ENCODE results near the gene COX4I1.

The COX4I1 gene

DNA sequence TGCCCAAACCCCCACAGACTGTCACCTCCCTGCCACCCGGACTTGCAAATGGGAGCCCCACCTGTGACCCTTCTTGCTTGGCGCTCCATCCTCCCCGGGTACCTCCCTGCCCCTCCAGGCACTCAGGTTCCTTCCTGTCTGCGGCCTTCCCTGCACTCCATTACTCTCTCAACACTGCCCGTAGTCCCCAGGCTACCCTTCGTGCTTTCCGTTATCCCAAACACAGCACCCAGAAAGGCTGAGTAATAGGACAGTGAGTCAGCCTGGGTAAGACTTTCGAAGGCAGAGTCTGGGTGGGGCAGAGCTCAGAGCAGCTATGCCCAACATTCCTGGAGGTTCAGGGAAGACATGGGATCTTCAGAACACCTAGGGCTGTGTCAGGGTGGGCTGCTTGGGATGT, 32.0 kb upstream of the COX4I1 start:
- no peak for DNase-seq (ENCODE audit: low read depth)

DNA sequence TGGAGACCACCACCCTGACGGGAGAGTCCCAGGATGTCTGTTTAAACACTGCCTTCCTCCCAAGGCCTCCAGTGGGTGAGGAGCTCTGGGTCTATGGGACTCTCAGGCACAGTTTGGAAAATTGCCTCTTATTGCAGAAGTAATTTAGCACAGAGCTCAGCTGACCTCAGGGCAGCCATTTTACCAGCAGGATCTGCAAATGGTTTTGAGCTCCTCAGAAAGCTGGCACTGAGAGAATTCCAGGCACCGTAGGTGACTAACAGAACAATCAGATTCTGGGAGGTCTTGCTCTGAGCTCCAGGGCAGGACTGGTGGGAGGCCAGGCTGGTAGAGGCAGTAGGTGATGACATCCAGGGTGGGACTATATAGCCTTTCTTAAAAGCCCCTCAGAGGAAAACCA, 31.3 kb upstream of the COX4I1 start:
- no peak for DNase-seq (ENCODE audit: low read depth)

DNA sequence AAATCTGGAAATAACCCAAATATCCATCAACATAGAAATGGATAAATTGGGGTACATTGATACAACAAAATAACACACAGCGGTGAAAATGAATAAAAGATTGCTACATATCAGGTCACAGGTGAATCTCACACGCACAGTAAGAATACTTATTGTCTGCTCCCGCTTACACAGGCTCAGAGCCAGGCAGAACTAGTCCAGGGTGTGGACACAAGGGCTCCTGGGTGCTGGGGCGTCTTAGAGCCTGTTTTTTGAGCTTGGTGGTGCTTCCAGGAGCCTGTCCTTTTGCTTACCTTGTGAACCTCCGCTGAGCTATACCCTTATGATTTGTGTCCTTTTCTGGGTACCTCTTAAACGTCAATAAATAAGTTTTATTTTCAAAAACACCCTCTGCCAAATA, 28.8 kb upstream of the COX4I1 start:
- no peak for DNase-seq (ENCODE audit: low read depth)

DNA sequence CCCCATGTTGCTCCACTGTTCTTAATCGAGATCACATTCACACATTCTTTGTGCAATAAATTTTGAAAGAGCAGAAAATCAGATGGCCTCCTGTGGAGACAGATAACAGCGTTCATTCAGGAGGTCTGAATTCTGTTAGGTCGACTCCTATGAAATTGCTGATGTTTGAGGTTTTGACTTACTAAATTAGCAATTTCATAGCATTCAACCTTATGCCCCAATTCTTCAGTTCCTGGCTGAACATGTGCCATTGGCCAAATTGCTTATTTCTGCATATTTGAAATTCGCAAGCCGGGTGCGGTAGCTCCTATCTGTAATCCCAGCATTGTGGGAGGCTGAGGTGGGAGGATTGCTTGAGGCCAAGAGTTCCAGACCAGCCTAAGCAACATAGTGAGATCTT, 26.5 kb upstream of the COX4I1 start:
- no peak for DNase-seq (ENCODE audit: low read depth)

DNA sequence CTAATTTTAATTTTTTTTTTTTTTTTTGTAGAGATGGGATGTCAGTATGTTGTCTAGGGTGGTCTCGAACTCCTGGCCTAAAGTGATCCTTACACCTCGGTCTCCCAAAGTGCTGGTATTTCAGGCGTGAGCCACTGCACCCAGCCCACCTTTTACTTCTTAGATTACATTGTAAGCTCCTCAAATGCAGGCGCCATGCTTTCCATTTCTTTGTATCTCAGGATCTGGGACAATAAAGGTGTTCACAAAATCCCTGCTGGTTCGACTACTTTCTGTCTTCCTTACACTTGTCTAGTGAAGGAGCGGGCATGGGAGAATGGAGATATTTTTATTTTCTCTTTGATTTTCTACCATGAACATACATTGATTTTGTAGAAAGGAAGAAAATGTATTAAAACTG, 25.4 kb upstream of the COX4I1 start:
- DNase-seq (ENCODE audit: low read depth), result no peak

DNA sequence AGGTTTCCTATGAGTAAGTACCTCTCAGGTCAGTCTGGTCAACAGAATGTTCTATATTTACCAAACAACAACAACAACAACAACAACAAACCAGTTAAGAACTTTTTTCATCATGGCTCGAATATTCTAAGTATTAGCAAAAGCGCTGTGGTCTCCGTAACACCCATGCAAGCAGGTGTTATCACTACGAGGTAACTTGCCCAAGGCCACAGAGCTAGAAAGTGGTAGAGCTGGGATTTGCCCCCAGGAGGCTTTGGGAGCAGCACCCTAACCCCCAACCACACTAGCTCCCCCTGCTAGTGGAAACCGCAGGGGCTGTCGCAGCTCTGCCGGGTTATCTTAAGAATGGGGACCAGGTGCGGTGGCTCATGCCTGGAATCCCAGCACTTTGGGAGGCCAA, 24.7 kb upstream of the COX4I1 start:
- no peak for DNase-seq (ENCODE audit: low read depth)

DNA sequence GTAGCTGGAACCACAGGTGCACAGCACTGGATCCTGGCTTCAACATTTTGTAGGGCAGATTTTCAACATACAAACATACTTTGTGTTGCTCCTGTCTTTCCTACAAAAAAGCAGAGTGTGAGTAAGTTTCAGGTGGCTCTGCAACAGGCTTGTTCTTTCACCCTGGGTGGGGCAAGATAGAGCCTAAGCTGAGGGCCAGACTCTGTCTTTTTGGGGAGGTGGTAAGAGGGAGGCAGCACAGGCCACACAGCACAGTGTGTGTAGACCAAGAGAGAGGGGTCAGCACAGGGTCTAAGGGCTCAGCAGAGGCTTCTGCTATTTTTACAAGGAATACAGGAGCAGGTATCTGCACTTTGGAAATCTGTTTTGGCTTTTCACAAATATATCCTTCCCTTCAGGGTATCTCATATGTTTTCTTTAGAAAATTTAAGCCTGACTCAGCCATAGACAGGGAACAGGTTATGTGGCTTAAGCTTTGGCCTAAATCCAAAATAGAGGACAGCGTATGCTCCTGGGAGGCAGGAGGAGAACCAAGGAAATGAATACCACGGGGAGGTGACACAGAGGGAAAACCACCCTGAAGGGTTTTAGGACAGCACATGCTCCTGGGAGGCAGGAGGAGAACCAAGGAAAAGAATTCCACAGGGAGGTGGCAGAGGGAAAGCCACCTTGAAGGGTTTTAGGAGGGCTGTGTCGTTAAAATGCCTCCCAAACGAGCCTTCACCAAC, 21.7 kb upstream of the COX4I1 start:
- no peak for DNase-seq (ENCODE audit: low read depth)

DNA sequence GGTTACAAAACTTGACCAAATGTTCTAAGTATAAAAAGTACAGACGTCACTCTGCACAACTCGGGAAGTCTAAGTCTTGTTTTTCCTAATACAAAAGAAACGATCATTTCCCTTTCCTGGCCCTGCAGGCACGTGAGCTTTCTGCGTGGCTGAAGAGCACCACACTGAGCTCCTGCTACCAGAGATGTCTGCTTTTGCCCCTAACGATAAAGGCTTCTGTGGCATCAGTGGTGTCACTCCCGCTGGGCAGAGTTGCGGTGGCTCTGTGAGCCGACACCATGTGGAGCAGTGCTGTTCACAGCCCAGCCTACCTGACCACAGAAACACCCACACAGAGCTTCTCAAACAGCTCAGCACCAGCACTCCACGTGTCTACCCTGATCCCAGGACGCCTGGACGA, 20.6 kb upstream of the COX4I1 start:
- DNase-seq (ENCODE audit: low read depth), result peak; percentile 8

DNA sequence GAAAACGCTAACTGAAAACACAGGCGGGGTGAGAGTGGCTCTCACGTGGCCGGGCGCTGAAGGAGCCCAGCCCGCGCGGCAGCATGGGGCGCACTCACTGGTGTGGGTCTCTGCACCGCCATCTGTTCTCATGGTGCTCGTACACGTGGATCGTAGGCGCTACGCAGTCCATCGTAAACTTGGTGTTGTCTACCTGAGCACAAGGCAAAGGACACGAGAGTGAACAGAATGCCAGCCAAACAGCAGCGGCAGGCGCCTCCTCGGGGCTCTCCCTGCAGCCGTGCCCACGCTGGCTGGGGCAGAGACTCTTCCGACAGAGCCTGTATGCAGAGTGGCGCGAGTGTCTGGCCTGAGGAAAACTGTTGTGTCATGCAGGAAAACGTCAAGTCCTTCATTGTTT, 19.2 kb upstream of the COX4I1 start:
- no peak for DNase-seq (ENCODE audit: low read depth)

DNA sequence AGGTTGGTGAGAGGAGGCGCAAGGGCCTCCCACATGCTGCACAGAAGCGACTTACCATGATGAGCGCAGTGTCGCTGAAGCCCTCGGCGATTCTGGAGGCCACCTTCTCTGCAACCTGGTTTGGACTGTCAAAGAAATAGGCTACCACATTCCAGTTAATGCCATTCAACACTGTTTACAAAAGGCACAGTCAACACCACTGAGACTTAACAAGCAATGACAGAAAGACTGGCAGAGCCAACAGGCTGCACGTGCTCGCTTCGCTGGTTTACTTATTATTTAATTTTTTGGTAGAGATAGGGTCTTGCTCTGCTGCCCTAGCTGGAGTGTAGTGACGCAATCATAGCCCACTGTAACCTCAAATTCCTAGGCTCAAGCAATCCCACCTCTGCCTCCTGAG, 18.3 kb upstream of the COX4I1 start:
- DNase-seq (ENCODE audit: low read depth), result no peak

DNA sequence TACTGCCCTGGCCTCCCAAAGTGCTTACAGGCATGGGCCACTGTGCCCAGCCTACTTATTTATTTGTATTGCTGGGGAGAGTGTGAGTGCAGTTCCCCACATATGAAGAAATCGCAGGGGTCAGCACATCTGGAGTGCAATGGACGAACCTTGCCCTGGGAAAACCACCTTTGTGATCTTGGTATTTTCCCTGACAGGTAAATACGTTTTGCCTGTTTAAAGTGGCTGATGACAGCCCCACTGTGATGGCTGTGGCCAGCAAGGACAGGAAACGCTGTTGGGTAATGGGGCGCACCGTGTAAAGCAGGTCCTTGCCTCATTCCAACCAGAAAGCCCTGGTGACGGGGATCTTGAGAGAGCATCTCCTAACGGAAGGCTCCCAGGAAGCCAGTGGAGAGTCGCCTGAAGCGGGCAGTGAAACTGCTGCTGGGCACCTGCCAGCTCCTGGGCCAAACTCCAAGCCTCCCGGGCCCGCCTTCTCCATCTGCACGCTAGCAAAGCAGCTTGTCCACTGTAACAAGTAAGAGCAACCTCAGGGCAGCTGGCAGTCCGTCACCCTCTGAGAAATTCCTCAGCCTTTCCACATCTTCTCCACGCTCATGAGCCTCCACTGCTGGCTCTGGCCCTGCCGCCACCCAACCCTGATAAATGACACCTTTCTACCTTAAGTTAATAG, 17.7 kb upstream of the COX4I1 start:
- no peak for DNase-seq (ENCODE audit: low read depth)

DNA sequence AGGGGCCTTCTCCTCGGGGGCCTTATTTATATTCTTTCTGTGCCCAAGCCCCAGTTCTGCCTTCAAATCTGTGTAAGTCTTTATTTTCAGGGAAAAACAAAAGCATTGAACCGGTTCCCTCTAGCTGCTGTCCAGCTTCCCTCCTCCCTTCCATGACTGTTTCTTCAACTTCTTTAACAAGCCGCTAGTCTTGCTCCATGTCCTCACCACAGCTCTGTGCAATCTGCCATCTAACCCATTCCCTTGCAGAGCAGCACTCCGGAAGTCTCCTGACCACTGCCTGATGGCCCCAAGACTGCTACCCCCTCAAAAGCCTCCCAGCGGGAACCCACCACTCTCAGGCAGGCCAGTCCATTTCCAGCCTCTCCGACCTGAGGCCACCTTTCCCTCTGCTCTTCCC, 17.0 kb upstream of the COX4I1 start:
- DNase-seq (ENCODE audit: low read depth), result no peak

DNA sequence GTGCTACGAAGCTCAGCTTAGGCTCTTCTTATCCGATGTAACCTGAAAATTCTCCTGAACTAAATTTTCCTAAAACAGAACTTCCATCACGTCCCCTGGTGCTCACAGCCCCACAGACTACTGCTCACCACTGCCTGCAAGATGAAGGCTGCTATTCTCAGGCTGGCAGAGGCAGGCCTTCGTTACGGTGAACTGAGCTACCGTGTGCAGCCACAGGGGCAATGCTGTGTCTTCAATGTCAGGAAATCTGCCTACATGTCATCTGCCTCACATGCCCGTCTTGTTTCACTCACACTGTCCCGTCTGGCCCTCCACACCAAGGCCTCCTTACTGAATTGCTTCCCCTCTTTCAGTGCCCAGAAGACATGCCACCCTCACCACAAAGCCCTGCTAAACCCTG, 16.1 kb upstream of the COX4I1 start:
- no peak for DNase-seq (ENCODE audit: low read depth)

DNA sequence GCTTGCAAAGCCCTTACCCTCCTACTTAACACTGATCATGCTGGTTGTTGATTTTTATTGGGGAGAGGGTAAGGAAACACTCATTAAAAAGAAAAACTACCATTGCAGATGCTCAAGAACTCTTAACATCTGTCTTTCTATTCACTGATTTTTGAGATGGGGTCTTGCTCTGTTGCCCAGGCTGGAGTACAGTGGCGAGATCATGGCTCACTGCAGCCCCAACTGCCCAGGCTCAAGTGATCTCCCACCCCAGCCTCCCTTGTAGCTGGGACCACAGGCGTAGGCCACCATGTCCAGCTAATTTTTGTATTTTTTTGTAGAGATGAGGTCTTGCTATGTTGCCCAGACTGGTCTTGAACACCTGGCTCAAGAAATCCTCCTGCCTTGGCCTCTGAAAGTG, 14.7 kb upstream of the COX4I1 start:
- DNase-seq (ENCODE audit: low read depth), result no peak

DNA sequence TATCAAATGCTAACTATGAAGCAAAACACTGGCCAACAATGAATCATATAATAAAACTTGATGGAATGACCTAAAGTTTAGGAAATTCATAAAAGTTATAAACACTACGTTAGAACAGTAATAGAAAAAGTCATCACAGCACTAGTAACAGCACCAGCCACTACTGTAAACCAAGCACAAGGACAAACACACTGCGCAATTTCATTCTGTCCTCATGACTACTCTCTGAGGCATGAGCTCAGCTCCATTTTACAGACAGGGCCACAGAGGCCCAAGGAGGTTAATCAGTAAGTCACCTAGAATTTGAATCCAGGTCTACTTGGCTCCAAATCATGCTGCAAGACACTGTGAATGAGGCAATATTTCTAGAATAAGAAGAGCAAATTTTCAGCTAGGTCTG, 13.6 kb upstream of the COX4I1 start:
- DNase-seq (ENCODE audit: low read depth), result no peak

DNA sequence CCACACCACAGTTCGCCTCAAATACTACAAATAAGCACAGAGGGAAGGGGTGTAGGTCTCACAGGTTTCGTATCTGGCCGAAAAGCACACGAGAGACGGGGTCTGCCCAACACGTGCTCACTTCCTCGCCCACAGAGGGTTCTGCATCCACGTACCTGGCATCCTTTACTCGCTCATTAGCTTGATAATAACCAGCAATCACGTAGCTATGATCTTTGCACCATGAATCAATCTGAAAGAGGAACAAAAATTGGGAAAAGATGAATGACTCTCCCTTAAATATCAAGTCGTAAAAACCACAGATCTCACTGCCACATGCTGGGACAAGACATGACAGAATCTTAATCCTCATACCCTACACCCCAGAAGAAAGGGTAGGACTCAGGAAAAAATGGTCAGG, 10.7 kb upstream of the COX4I1 start:
- no peak for DNase-seq (ENCODE audit: low read depth)

DNA sequence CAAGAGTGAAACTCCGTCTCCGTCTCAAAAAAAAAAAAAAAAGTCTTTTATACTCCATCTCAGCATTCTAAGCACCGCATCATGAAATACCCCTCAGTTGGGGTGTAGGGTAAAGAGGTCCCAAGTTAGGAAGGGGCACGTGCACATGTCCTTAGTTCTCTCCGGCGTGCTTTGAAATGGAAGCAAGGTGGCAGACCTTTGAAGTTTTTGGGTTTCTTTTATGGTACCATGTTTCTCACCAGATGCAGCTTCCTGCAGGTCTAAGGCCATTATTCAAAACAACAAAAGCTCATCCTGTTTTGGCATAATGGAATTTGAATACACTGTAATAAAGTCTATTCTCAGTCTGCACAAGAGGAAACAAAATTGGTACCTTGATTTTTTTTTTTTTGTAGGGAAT, 9.7 kb upstream of the COX4I1 start:
- no peak for DNase-seq (ENCODE audit: low read depth)

DNA sequence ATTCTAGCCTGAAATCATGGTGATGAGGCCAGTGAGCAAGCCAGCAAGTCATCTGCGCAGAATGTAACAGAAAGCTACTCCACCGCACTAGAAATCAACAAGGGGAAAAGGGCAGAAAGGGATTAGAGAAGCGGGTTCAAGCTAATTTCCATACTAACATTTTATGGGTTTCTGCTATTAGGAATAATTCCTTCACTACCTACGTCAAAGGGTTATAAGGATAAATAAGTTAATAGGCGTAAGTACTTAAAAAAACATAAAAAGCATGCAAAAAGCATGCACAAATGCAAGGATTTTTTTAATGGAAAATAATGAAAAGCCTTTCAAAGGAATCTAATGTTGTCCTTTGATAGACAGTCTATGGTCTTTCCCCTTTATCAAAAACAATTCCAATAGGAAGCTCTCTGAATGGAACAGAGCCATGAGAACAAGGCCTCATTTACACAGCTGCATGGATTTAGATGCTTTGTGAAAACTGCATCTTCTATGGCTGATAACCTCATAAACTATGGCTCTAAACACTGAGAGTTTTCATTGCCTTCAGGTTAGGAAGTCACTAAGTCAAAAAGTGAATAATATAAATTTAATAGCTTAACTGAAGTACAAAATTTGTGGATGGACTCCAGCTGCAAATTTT, 5.7 kb upstream of the COX4I1 start:
- no peak for DNase-seq (ENCODE audit: low read depth)

DNA sequence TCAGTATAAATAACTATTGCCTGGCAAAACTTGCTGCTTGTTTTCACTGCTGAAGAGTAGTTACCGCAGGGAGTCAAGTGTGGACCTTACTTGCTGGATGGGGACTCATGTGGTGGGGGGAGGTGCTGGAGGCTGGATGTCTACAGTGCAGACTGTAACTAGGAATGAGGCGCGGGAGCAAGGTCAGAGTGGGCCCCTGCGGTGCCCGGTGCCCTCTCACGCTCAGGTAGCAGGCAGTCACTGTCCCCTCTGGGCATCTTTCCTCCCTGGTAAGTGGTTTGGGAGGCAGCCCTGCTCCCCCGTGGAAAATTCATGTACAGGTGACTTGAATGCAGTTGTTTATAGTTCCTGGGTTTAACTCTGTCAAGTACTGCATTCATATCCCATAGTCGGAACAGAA, 4.8 kb upstream of the COX4I1 start:
- no peak for DNase-seq (ENCODE audit: low read depth)

DNA sequence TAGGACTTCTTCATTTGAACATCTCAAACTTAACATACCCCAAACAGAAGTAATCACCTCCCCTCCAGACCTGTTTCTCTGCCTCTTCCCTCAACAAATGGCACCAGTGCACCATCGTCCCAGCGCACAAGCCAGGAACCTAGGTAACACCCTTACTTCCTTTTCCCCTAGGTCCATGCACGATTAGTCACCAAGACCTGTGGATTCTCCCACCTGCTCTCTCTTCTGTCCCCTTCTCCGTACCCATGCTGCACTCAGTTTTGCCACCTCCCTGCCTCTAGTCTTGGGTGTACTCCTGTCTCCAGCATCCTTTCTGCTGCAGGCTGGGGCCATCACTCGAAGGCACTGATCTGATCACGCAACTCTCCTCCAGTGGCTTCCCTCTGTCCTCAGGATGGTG, 3.3 kb upstream of the COX4I1 start:
- no peak for DNase-seq (ENCODE audit: low read depth)

DNA sequence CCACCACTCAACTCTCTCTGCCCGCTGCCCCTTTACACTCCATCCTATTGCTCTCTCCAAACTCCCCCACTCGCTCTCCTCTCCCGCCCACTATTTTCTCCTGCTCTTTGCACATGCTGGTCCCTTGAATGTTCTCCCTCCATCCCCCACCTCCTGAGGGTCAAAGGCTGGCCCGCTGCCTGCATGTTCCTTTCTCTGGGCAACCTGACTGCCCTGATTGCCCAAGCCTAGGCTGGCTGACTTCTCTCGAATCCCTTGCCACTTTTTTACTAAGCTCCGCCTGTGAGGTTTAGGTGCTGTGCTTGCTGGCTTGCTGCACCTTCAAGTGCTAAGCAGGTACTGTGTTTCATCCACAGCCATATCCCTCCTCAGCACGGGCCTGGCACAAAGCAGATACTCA, 2.9 kb upstream of the COX4I1 start:
- no peak for DNase-seq (ENCODE audit: low read depth)

DNA sequence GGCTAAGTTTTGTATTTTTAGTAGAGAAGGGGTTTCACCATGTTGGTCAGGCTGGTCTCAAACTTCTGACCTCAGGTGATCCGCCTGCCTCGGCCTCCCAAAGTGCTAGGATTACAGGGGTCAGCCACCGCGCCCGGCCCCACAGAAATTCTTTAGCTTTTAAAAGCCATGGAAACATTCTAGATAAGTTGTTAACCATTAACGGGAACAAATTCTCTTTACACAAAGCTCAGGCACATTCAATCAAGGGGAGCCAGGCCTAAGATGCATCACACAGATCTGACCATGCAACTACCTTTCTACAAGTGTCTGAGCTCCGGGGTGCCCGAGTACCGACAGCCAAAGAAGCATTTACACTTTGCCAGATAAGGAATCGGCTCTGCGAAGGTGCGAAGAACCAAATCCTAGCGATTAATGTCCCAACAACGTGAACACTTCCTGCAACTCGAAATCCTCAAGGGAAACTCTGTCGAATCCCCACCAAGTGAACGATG, 1.2 kb upstream of the COX4I1 start:
- no peak for DNase-seq (ENCODE audit: low read depth)

DNA sequence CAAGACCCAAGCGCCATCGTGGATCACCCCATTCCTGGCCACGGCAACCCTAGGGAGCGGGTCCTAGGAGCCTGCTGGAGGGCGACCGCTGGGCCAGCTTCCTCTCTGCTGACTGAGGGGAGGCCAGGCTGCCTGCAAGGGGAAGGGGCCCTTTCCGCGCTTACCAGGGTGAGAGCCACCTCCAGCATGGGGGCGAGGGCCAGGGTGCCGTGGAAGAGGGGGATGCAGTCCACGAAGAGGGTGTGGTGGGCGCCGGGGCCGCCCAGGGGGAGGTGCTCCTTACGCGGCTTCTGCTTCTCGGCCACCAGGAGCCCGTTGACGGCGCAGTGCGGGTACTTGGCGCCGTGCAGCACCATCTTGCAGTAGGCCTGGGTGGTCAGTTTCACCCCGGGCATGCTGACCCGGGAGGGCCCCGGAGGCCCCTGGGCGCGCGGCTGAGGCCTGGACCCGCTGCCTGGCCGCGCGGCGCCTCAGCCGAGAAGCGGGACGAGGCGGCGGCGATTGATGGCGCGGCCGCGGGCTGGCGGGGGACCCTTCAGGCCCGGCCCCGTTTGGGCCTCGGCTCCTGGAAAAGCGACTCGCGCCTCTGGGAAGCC, 496 bp upstream of the COX4I1 start:
- peak; percentile 29 for DNase-seq (ENCODE audit: low read depth)

Measured in activated T-cell treated with anti-CD3 and anti-CD28 coated beads for 48 hours (primary cell).